Activated CD4-positive, alpha-beta T cell treated with anti-CD3 and anti-CD28 coated beads, Interleukin-2, amount 10 ng/mL, durations not matched to agents 7 days and 5 days (primary cell): ENCODE measurements around the gene ENDOG. TPM values are rescaled to one million over a fixed set of nuclear protein-coding genes. Genes with fewer than 3 reads are reported as not detected.
"Not testable (repeated sequence)": the region's sequence is repeated elsewhere in the genome, so short reads cannot be mapped to it uniquely, and the experiment has no call there.

Experiments used
- CTCF ChIA-PET: fragments of 350-600 bp; sonication (Branson Sonifier 250); formaldehyde crosslinking; loops from one replicate; lab custom pipeline; 2021; ENCODE audit warnings: antibody characterized with exemption; lab: Charles Lee
- POLR2A ChIA-PET: fragments of 350-600 bp; sonication (Branson Sonifier 250); formaldehyde crosslinking; loops from one replicate; lab custom pipeline; 2021; ENCODE audit warnings: antibody characterized with exemption; lab: Charles Lee
- DNase-seq: peaks from one replicate; pipeline ENCODE4 v3.0.0-alpha.2; 2020
- H3K27ac Mint-ChIP-seq: one replicate; pipeline ENCODE4 v1.8.0; 2021; ENCODE audit warnings: mild to moderate bottlenecking, moderate library complexity, mixed read lengths
- H3K27me3 Mint-ChIP-seq: one replicate; pipeline ENCODE4 v1.8.0; 2021; ENCODE audit warnings: mixed read lengths
- H3K36me3 Mint-ChIP-seq: one replicate; pipeline ENCODE4 v1.8.0; 2021; ENCODE audit warnings: low read depth, mixed read lengths
- H3K4me1 Mint-ChIP-seq: one replicate; pipeline ENCODE4 v1.8.0; 2021; ENCODE audit warnings: mixed read lengths
- H3K4me3 Mint-ChIP-seq: one replicate; pipeline ENCODE4 v1.8.0; 2021; ENCODE audit warnings: mild to moderate bottlenecking, moderate library complexity, mixed read lengths
- H3K9me3 Mint-ChIP-seq: one replicate; pipeline ENCODE4 v1.8.0; 2021; ENCODE audit warnings: mixed read lengths
- total RNA-seq, 2 experiments: library from RNA; stranded (reverse); gene quantifications; one replicate each; pipeline ENCODE4 v1.2.3, GENCODE V29; 2021

Gene ENDOG
- total RNA-seq = 10 to 100 TPM; 10.2 to 11.3 TPM

- no peaks in the 10 kb centered on the region for H3K9me3 Mint-ChIP-seq
- DNase-seq = peak; percentile 97
- peak within 1 kb of the TSS; percentile 89 for H3K27ac Mint-ChIP-seq
- H3K4me1 Mint-ChIP-seq = peaks cover 24% of the 10 kb centered on the region
- peak within 1 kb of the TSS; percentile 84 for H3K4me3 Mint-ChIP-seq
- POLR2A ChIA-PET = interaction anchor here (0.6 to 3.1 kb wide), 2 partner anchors 8 to 11 kb away, joined by 4 to 12 read pairs; partner anchors contain the start of gene SPOUT1
- CTCF ChIA-PET = interaction anchor here (0.5 to 3.9 kb wide), 55 partner anchors 9 to 908 kb away, joined by 3 to 29 read pairs (median 4); partner anchors contain the start of genes DOLK, NUP188, SET and SPOUT1
- H3K36me3 Mint-ChIP-seq = peaks cover 8% of the 10 kb centered on the region
- no peaks in the 10 kb centered on the region for H3K27me3 Mint-ChIP-seq
These were observed at the start of gene ENDOG for GRCh38 chr9:128818099-128818838. TSS of gene ENDOG (plus strand) at chr9:128818500. CDS start at chr9:128818685, 185 bp downstream.

GRCh38 chr9:128768606-128769005, 49.7 kb upstream of the ENDOG start:
- Mint-ChIP-seq H3K4me3 (no peak overlapping the region), H3K4me1 (peaks cover 21% of the 10 kb centered on the region), H3K27me3 (no peaks in the 10 kb centered on the region), H3K9me3 (no peaks in the 10 kb centered on the region), H3K27ac (no peak overlapping the region), H3K36me3 (peaks cover 2% of the 10 kb centered on the region)
- ChIA-PET POLR2A (no interaction called here), CTCF (no interaction called here)
- DNase-seq = no peak

GRCh38 chr9:128770286-128771030, 47.8 kb upstream of the ENDOG start:
- H3K4me3 Mint-ChIP-seq = peak overlapping the region; percentile 88
- no peak for DNase-seq
- peaks cover 5% of the 10 kb centered on the region for H3K36me3 Mint-ChIP-seq
- peak overlapping the region; percentile 99 for H3K27ac Mint-ChIP-seq
- H3K27me3 Mint-ChIP-seq = no peaks in the 10 kb centered on the region
- peaks cover 21% of the 10 kb centered on the region for H3K4me1 Mint-ChIP-seq
- ChIA-PET POLR2A (no interaction called here), CTCF (interaction anchor here (0.8 to 1.4 kb wide), 4 partner anchors 23 to 116 kb away, joined by 3 to 6 read pairs (median 4); partner anchors contain the start of gene ENDOG)
- H3K9me3 Mint-ChIP-seq = no peaks in the 10 kb centered on the region

- peak overlapping the region; percentile 88 for H3K4me3 Mint-ChIP-seq
- H3K36me3 Mint-ChIP-seq = peaks cover 5% of the 10 kb centered on the region
- H3K27me3 Mint-ChIP-seq = no peaks in the 10 kb centered on the region
- no peaks in the 10 kb centered on the region for H3K9me3 Mint-ChIP-seq
- DNase-seq = peak; percentile 33
- H3K4me1 Mint-ChIP-seq = peaks cover 21% of the 10 kb centered on the region
- ChIA-PET CTCF (interaction anchor here (0.5 to 1.4 kb wide), 5 partner anchors 22 to 127 kb away, joined by 3 to 6 read pairs (median 4); partner anchors contain the start of gene ENDOG), POLR2A (no interaction called here)
- peak overlapping the region; percentile 99 for H3K27ac Mint-ChIP-seq
These were observed 47.1 kb upstream of the ENDOG start for GRCh38 chr9:128771094-128771721.

GRCh38 chr9:128771745-128772519, 46.4 kb upstream of the ENDOG start, which contains the start of gene ZER1:
TSS of gene ZER1 (minus strand) at chr9:128771927. CDS start at chr9:128755565, 16,362 bp downstream.
- Mint-ChIP-seq H3K36me3 (peaks cover 5% of the 10 kb centered on the region), H3K4me3 (peak within 1 kb of the TSS; percentile 88), H3K27ac (peak within 1 kb of the TSS; percentile 99), H3K27me3 (no peaks in the 10 kb centered on the region), H3K9me3 (no peaks in the 10 kb centered on the region), H3K4me1 (peaks cover 21% of the 10 kb centered on the region)
- DNase-seq = peak; percentile 94
- CTCF ChIA-PET = interaction anchor here (1.0 to 2.6 kb wide), 3 partner anchors 11 to 118 kb away, joined by 4 to 6 read pairs (median 5); partner anchors contain the start of gene ENDOG
- POLR2A ChIA-PET = no interaction called here

- CTCF ChIA-PET = interaction anchor here (0.6 to 2.6 kb wide), 4 partner anchors 9 to 576 kb away, joined by 3 to 5 read pairs (median 4); no protein-coding TSS in a partner anchor
- no peak for DNase-seq
- Mint-ChIP-seq H3K4me1 (peaks cover 21% of the 10 kb centered on the region), H3K27ac (peak overlapping the region; percentile 99), H3K27me3 (no peaks in the 10 kb centered on the region), H3K4me3 (peak overlapping the region; percentile 88), H3K9me3 (no peaks in the 10 kb centered on the region), H3K36me3 (peaks cover 5% of the 10 kb centered on the region)
- POLR2A ChIA-PET = no interaction called here
These were observed 45.3 kb upstream of the ENDOG start for GRCh38 chr9:128773049-128773448.

- Mint-ChIP-seq H3K9me3 (no peaks in the 10 kb centered on the region), H3K27me3 (no peaks in the 10 kb centered on the region), H3K4me1 (peaks cover 17% of the 10 kb centered on the region), H3K36me3 (peaks cover 5% of the 10 kb centered on the region), H3K27ac (no peak overlapping the region), H3K4me3 (no peak overlapping the region)
- ChIA-PET POLR2A (no interaction called here), CTCF (no interaction called here)
- no peak for DNase-seq
These were observed 43.5 kb upstream of the ENDOG start for GRCh38 chr9:128774804-128775203.

- H3K27me3 Mint-ChIP-seq, H3K36me3 Mint-ChIP-seq, H3K9me3 Mint-ChIP-seq, CTCF ChIA-PET, H3K4me3 Mint-ChIP-seq, H3K4me1 Mint-ChIP-seq, DNase-seq, H3K27ac Mint-ChIP-seq, POLR2A ChIA-PET: not testable (repeated sequence)
These were observed 38.2 kb upstream of the ENDOG start for GRCh38 chr9:128780093-128780492.

- peaks cover 1% of the 10 kb centered on the region for H3K36me3 Mint-ChIP-seq
- no peaks in the 10 kb centered on the region for H3K27me3 Mint-ChIP-seq
- no peak overlapping the region for H3K4me3 Mint-ChIP-seq
- H3K9me3 Mint-ChIP-seq = peaks cover 4% of the 10 kb centered on the region
- CTCF ChIA-PET = interaction anchor here (1.4 to 1.8 kb wide), 2 partner anchors 8 to 36 kb away, joined by 5 to 6 read pairs; partner anchors contain the start of gene ENDOG
- no peak for DNase-seq
- POLR2A ChIA-PET = interaction anchor here (0.6 kb wide), 1 partner anchor 414 kb away, joined by 11 read pairs; no protein-coding TSS in a partner anchor
- peaks cover under 1% of the 10 kb centered on the region for H3K4me1 Mint-ChIP-seq
- H3K27ac Mint-ChIP-seq = no peak overlapping the region
These were observed 36.9 kb upstream of the ENDOG start for GRCh38 chr9:128781187-128782070.

GRCh38 chr9:128782669-128783068, 35.6 kb upstream of the ENDOG start:
- Mint-ChIP-seq H3K4me1 (peaks cover 5% of the 10 kb centered on the region), H3K27me3 (no peaks in the 10 kb centered on the region), H3K4me3 (no peak overlapping the region), H3K9me3 (peaks cover 4% of the 10 kb centered on the region), H3K36me3 (peaks cover 1% of the 10 kb centered on the region), H3K27ac (no peak overlapping the region)
- CTCF ChIA-PET = interaction anchor here (0.6 to 1.8 kb wide), 3 partner anchors 9 to 257 kb away, joined by 3 to 6 read pairs (median 5); partner anchors contain the start of gene ENDOG
- POLR2A ChIA-PET = no interaction called here
- DNase-seq = no peak

GRCh38 chr9:128785427-128785826, 32.9 kb upstream of the ENDOG start:
- POLR2A ChIA-PET = interaction anchor here (0.7 kb wide), 1 partner anchor 51 kb away, joined by 4 read pairs; no protein-coding TSS in a partner anchor

More at GRCh38 chr9:128785427-128785826, 32.9 kb upstream of the ENDOG start:
- H3K9me3 Mint-ChIP-seq = peaks cover 4% of the 10 kb centered on the region
- DNase-seq = no peak
- peaks cover 1% of the 10 kb centered on the region for H3K36me3 Mint-ChIP-seq
- H3K4me1 Mint-ChIP-seq = peaks cover 17% of the 10 kb centered on the region
- no peak overlapping the region for H3K4me3 Mint-ChIP-seq
- CTCF ChIA-PET = interaction anchor here (0.6 to 2.5 kb wide), 6 partner anchors 14 to 1168 kb away, joined by 3 to 12 read pairs (median 3); partner anchors contain the start of gene ENDOG
- H3K27ac Mint-ChIP-seq = peak overlapping the region; percentile 14
- H3K27me3 Mint-ChIP-seq = no peaks in the 10 kb centered on the region
